ENCODE data around the gene LEP.

GRCh38 chr7:128204455-128204854, 36.6 kb upstream of the LEP start:
- TF ChIP-seq GATA2 (IDR thresholded peaks at IDR 0.05; ENCODE audit: low read depth, low read length) (no peak), GATA3 (IDR thresholded peaks at IDR 0.05; ENCODE audit: low read depth, low read length) (no peak)
